Fibroblast of lung (primary cell): ENCODE data around the gene C7orf33. TPM values are rescaled to one million over a fixed set of nuclear protein-coding genes. Genes with fewer than 3 reads are reported as not detected.

Experiments used
- DNase-seq, 2 donors: peaks; one replicate each; pipeline versions ENCODE4 v3.0.0 to v3.0.0-alpha.2; 2010; ENCODE audit warnings: low read depth in 2 of 2
- H2AFZ ChIP-seq: 2 replicates; pipeline ENCODE4 v1.5.1; 2012; ENCODE audit warnings: low read length, control low read depth, inconsistent platforms
- H3K27ac ChIP-seq: 2 replicates; pipeline ENCODE4 v1.5.1; 2011; ENCODE audit warnings: low read length, control low read depth; ENCODE audit not compliant: insufficient read depth
- H3K27me3 ChIP-seq: 2 replicates; pipeline ENCODE4 v1.5.1; 2011; ENCODE audit warnings: mild to moderate bottlenecking, low read length; ENCODE audit not compliant: control insufficient read depth, insufficient read depth
- H3K36me3 ChIP-seq: 2 replicates; pipeline ENCODE4 v1.5.1; 2011; ENCODE audit warnings: low read length; ENCODE audit not compliant: control insufficient read depth, insufficient read depth
- H3K4me1 ChIP-seq: 2 replicates; pipeline ENCODE4 v1.5.1; 2011; ENCODE audit warnings: low read length; ENCODE audit not compliant: control insufficient read depth, insufficient read depth; ENCODE audit errors: extremely low read depth
- H3K4me2 ChIP-seq: 2 replicates; pipeline ENCODE4 v1.5.1; 2011; ENCODE audit warnings: low read length, control low read depth; ENCODE audit not compliant: insufficient read depth; ENCODE audit errors: extremely low read depth
- H3K4me3 ChIP-seq, 4 experiments: fragments of 200-600 bp in 1 of 4; sonication (generic) in 1 of 4; replicated peaks in 1 of 4; 2 replicates each; pipeline ENCODE4 v1.5.1; 2011 to 2016; ENCODE audit warnings: low read length in 4 of 4, low read depth in 3 of 4, mild to moderate bottlenecking in 3 of 4, control low read depth in 2 of 4, inconsistent platforms in 1 of 4, mixed read lengths in 1 of 4; ENCODE audit not compliant: insufficient read depth in 1 of 4; ENCODE audit errors: control extremely low read depth in 1 of 4
- H3K79me2 ChIP-seq: 2 replicates; pipeline ENCODE4 v1.5.1; 2012; ENCODE audit warnings: mild to moderate bottlenecking, low read length, inconsistent platforms; ENCODE audit not compliant: control insufficient read depth, insufficient read depth
- H3K9ac ChIP-seq: 2 replicates; pipeline ENCODE4 v1.5.1; 2011; ENCODE audit warnings: mild to moderate bottlenecking, low read length, control low read depth; ENCODE audit not compliant: insufficient read depth
- H3K9me3 ChIP-seq: 2 replicates; pipeline ENCODE4 v1.5.1; 2012; ENCODE audit warnings: low read depth, low read length; ENCODE audit not compliant: control insufficient read depth, insufficient read depth
- H4K20me1 ChIP-seq: 2 replicates; pipeline ENCODE4 v1.5.1; 2011; ENCODE audit warnings: low read length; ENCODE audit not compliant: control insufficient read depth, insufficient read depth; ENCODE audit errors: extremely low read depth
- CTCF ChIP-seq, 2 donors: IDR thresholded peaks in 1 of 2; conservative IDR thresholded peaks in 1 of 2; 1 replicate in 1 of 2; 2 replicates in 1 of 2; pipeline ENCODE4 v1.5.1; 2011 to 2012; ENCODE audit warnings: low read length in 2 of 2, control low read depth in 1 of 2, inconsistent platforms in 1 of 2, low read depth in 1 of 2, mild to moderate bottlenecking in 1 of 2
- EZH2 ChIP-seq: IDR thresholded peaks from 2 replicates; pipeline ENCODE4 v1.5.1; 2012; ENCODE audit warnings: low read length, control low read depth, mild to moderate bottlenecking; ENCODE audit errors: missing control alignments
- polyA plus RNA-seq, 2 donors: library from polyadenylated mRNA; depleted of rRNA in 1 of 2; stranded (reverse) in 1 of 2; unstranded in 1 of 2; fragments of >200 nt; gene quantifications; 2 replicates each; pipeline ENCODE4 v1.2.1, GENCODE V29; 2011 to 2012; ENCODE audit warnings: missing spikeins in 1 of 2
- total RNA-seq: library from RNA; depleted of rRNA; stranded (reverse); fragments of >200 nt; gene quantifications from 2 replicates; pipeline ENCODE4 v1.2.1, GENCODE V29; 2014

Gene C7orf33
- total and polyA plus RNA-seq, 2 donors (not counting 1 experiment from before 2014, with no cell fraction given) = not detected

GRCh38 chr7:148607151-148607661 is 16.6 kb downstream of the C7orf33 start:
- no peak for DNase-seq
- no peaks in the 10 kb centered on the region for H3K9me3 ChIP-seq
- peaks cover 7% of the 10 kb centered on the region for H3K27me3 ChIP-seq
- H3K4me1 ChIP-seq = no peaks in the 10 kb centered on the region
- no peak overlapping the region for H3K4me3 ChIP-seq
- H2AFZ ChIP-seq = no peak overlapping the region
- no peaks in the 10 kb centered on the region for H4K20me1 ChIP-seq
- no peak overlapping the region for H3K9ac ChIP-seq
- H3K79me2 ChIP-seq = no peaks in the 10 kb centered on the region
- no peak overlapping the region for H3K4me2 ChIP-seq
- no peak overlapping the region for H3K27ac ChIP-seq
- no peaks in the 10 kb centered on the region for H3K36me3 ChIP-seq
- TF ChIP-seq CTCF (conservative IDR thresholded peaks at IDR 0.05 in 1 of 2, IDR thresholded peaks at IDR 0.05 in 1 of 2; ENCODE audit: low read depth in 1 of 2, low read length in 2 of 2) (no peak), EZH2 (no peak)

GRCh38 chr7:148609045-148609725 is 18.6 kb downstream of the C7orf33 start:
- DNase-seq = peak; percentile 18 to 64
- Histone ChIP-seq H3K4me2 (no peak overlapping the region), H3K79me2 (no peaks in the 10 kb centered on the region), H4K20me1 (no peaks in the 10 kb centered on the region), H3K9me3 (no peaks in the 10 kb centered on the region), H3K9ac (no peak overlapping the region), H3K27ac (no peak overlapping the region), H3K4me3 (no peak overlapping the region), H3K4me1 (no peaks in the 10 kb centered on the region), H3K36me3 (no peaks in the 10 kb centered on the region), H3K27me3 (peaks cover 7% of the 10 kb centered on the region), H2AFZ (no peak overlapping the region)
- no peak for TF ChIP-seq CTCF (conservative IDR thresholded peaks at IDR 0.05 in 1 of 2, IDR thresholded peaks at IDR 0.05 in 1 of 2; ENCODE audit: low read depth in 1 of 2, low read length in 2 of 2)

GRCh38 chr7:148611692-148612091 is 21.1 kb downstream of the C7orf33 start:
- Histone ChIP-seq H3K4me2 (no peak overlapping the region), H4K20me1 (no peaks in the 10 kb centered on the region), H2AFZ (no peak overlapping the region), H3K79me2 (no peaks in the 10 kb centered on the region), H3K4me1 (no peaks in the 10 kb centered on the region), H3K9me3 (no peaks in the 10 kb centered on the region), H3K27ac (no peak overlapping the region), H3K27me3 (peaks cover 7% of the 10 kb centered on the region), H3K36me3 (no peaks in the 10 kb centered on the region), H3K9ac (no peak overlapping the region), H3K4me3 (no peak overlapping the region)
- no peak for TF ChIP-seq CTCF (conservative IDR thresholded peaks at IDR 0.05 in 1 of 2, IDR thresholded peaks at IDR 0.05 in 1 of 2; ENCODE audit: low read depth in 1 of 2, low read length in 2 of 2)
- TF ChIP-seq EZH2 = no peak
- DNase-seq = no peak
